ENCODE data around the gene OGDHL. TPM values are rescaled to one million over a fixed set of nuclear protein-coding genes. Genes with fewer than 3 reads are reported as not detected.
A peak's percentile ranks its signal among the peaks of the same experiment; 100 is the strongest.

Gene OGDHL
- total and polyA plus RNA-seq, 9 of the 15 experiments (the other 6 are each of a cell fraction or from before 2014, with no cell fraction given): 0.01 to 1.8 (median 0.91) TPM

DNA sequence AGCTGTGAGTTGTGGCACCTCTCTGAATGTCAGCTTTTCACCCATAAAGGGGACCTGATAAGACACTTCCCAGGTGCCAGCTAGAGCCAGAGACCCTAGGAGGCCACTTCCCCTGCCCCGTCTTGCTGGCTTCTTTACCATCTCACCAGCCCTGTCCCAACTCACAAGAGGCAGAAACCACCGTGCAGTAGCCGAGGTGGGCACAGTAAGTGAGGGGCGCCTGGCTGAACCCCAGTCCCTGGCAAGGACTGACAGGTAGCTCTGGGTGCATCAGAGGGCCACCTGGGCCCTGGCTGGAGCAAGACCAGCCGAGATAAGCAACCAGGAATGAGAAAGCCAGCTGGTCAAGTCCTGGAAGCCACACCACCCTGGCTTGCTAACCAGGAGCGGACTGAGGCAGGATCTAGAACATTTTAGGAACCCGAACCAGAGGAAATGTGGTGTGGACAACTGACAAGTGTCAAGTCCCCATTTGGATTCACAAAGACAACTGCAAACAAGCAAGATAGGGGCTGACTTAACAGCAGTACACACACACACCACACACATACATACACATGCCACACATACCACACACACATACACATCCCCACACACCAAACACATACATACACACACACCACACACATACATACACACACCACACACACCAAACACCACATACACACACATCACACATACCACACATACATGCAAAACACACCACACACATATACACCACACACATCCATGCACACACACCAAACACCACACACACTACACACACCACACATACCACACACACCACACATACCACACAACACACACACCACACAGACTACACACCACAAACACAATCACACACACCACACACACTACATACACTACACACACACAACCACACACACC lies 20.8 kb downstream of the OGDHL start (continued):
- TF ChIP-seq, protein P1, sequence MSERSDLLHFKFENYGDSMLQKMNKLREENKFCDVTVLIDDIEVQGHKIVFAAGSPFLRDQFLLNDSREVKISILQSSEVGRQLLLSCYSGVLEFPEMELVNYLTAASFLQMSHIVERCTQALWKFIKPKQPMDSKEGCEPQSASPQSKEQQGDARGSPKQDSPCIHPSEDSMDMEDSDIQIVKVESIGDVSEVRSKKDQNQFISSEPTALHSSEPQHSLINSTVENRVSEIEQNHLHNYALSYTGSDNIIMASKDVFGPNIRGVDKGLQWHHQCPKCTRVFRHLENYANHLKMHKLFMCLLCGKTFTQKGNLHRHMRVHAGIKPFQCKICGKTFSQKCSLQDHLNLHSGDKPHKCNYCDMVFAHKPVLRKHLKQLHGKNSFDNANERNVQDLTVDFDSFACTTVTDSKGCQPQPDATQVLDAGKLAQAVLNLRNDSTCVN (CRISPR knock-in tag; IDR thresholded peaks at IDR 0.05): peak; percentile 71; the same call in 1 of the 2 replicates

DNA sequence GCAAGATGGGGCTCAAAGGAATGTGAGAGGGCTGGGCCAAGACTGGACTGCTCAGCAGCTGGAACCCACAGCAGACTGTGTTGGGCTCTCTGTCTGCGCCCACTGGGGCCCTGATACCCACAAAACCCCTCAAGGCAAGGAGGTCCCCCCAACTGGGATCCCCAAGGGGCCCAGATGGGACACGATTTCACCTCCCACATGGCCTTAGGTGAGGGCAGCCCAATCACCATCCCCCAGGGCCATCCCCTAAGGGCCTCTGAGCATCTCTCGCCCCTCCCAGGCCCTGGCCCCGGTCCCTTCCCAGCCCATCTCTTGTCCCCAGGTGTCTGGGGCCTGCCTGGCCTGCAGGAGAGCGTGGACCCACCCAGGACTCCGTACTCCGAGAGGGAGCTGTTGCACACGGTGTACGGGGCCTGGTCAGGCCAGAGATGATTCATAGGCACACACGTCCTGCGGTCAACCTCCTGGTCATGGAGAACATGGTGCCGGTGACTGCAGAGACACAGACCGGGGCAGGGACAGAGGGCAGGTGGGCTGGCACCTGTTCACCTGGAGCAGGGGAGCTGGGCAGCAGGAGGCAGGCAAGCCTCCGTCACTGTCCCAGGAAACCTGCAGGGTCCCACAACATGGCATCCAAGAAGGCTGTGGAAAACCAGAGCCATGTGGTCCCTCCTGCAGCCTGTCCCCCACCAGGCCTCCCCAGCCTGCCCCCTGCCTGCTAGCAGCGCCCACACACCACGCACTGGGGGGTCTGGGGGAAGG lies 21.6 kb downstream of the OGDHL start:
- no peak overlapping the region for H3K27ac ChIP-seq (ENCODE audit: extremely low read depth, low read depth, low read length)
- ChIA-PET CTCF (ENCODE audit: low intra/inter-chr PET ratio) (no interaction called here), POLR2A (no interaction called here)
- peaks cover 0 to 12% of the 10 kb centered on the region in 2 experiments; a peak in 1 of 5 replicates for H3K4me1 ChIP-seq (replicated peaks in 1 of 2; ENCODE audit: control insufficient read depth in 2 of 2, insufficient read depth in 2 of 2, low read length in 2 of 2)
- no peak overlapping the region for H2AFZ ChIP-seq (ENCODE audit: low read depth, low read length)
- ATAC-seq (peak; percentile 62), DNase-seq (ENCODE audit: extremely low read depth in 1 of 4, low spot score in 3 of 4) (no peak), FAIRE-seq (no peak)
- H3K36me3 ChIP-seq (ENCODE audit: control insufficient read depth, insufficient read depth, low read length): no peaks in the 10 kb centered on the region
- WGBS (ENCODE audit: insufficient coverage, low coverage, missing lambda C conversion rate): 2% methylated on average over 15 of the region's 16 CpGs
- H3K27me3 ChIP-seq (ENCODE audit: control insufficient read depth in 2 of 2, insufficient read depth in 2 of 2, low read length in 2 of 2): peaks cover 3 to 44% of the 10 kb centered on the region in 2 experiments; a peak in 4 of 5 replicates
- no peaks in the 10 kb centered on the region for H3K9me1 ChIP-seq (ENCODE audit: control insufficient read depth, insufficient read depth, low read length)
- BruUV-seq (replicated peaks): no TSS peak
- no peaks in the 10 kb centered on the region for H3K9me3 ChIP-seq (replicated peaks; ENCODE audit: control insufficient read depth, insufficient read depth, low read depth, low read length)
- H4K20me1 ChIP-seq (replicated peaks; ENCODE audit: control insufficient read depth, insufficient read depth, low read length): peaks cover 30% of the 10 kb centered on the region
- H3K79me2 ChIP-seq (ENCODE audit: control insufficient read depth, insufficient read depth, low read length): no peaks in the 10 kb centered on the region
- H3K4me3 ChIP-seq: no peak overlapping the region
- no peak overlapping the region for H3K4me2 ChIP-seq (ENCODE audit: insufficient read depth, low read length)
- intact Hi-C loops (cut with micrococcal nuclease) (no loop called here), in situ Hi-C loops (cut with MboI) (no loop called here)
- H3K9ac ChIP-seq (ENCODE audit: insufficient read depth in 1 of 2, low read depth in 2 of 2, low read length in 2 of 2): no peak overlapping the region
- TF ChIP-seq HNRNPL (IDR thresholded peaks at IDR 0.05; ENCODE audit: low read depth, low read length): no peak
- no peak for TF ChIP-seq THRAP3 (IDR thresholded peaks at IDR 0.05; ENCODE audit: borderline replicate concordance)
- TF ChIP-seq GATAD2A (IDR thresholded peaks at IDR 0.05): no peak
- TF ChIP-seq JUND (IDR thresholded peaks at IDR 0.05; ENCODE audit: borderline replicate concordance, low read depth, low read length): no peak
- TF ChIP-seq JUND (tag; IDR thresholded peaks at IDR 0.05; ENCODE audit: borderline replicate concordance, low read depth, low read length): no peak
- no peak for TF ChIP-seq ZNF24 (IDR thresholded peaks at IDR 0.05)
- TF ChIP-seq MCM3 (IDR thresholded peaks at IDR 0.05): no peak
- no peak for TF ChIP-seq ZNF175 (CRISPR knock-in tag; IDR thresholded peaks at IDR 0.05; ENCODE audit: low read depth)
- no peak for TF ChIP-seq ZBTB8A (IDR thresholded peaks at IDR 0.05; ENCODE audit: partially characterized antibody)
- TF ChIP-seq, protein P2, sequence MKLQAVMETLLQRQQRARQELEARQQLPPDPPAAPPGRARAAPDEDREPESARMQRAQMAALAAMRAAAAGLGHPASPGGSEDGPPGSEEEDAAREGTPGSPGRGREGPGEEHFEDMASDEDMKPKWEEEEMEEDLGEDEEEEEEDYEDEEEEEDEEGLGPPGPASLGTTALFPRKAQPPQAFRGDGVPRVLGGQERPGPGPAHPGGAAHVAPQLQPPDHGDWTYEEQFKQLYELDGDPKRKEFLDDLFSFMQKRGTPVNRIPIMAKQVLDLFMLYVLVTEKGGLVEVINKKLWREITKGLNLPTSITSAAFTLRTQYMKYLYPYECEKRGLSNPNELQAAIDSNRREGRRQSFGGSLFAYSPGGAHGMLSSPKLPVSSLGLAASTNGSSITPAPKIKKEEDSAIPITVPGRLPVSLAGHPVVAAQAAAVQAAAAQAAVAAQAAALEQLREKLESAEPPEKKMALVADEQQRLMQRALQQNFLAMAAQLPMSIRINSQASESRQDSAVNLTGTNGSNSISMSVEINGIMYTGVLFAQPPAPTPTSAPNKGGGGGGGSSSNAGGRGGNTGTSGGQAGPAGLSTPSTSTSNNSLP (IDR thresholded peaks at IDR 0.05; ENCODE audit: borderline replicate concordance, low read depth, low read length): no peak
- TF ChIP-seq ETV5 (CRISPR knock-in tag; IDR thresholded peaks at IDR 0.05; ENCODE audit: low read depth): no peak
- no peak for TF ChIP-seq ZNF583 (CRISPR knock-in tag; IDR thresholded peaks at IDR 0.05)
- TF ChIP-seq STAT5A (IDR thresholded peaks at IDR 0.05; ENCODE audit: borderline replicate concordance, low read length): no peak
- TF ChIP-seq MBD2 (IDR thresholded peaks at IDR 0.05; ENCODE audit: borderline replicate concordance, low read depth): no peak
- no peak for TF ChIP-seq SIN3A (IDR thresholded peaks at IDR 0.05; ENCODE audit: borderline replicate concordance in 2 of 2, control insufficient read depth in 1 of 2, low read depth in 2 of 2, low read length in 2 of 2)
- no peak for TF ChIP-seq GABPB2 (CRISPR knock-in tag; conservative IDR thresholded peaks at IDR 0.05)

Measured in K562 (cell line).